HUDEP-2 (cell line): ENCODE results near the gene RHOXF2.
"Not testable (repeated sequence)": the region's sequence is repeated elsewhere in the genome, so short reads cannot be mapped to it uniquely, and the experiment has no call there.

ENCODE experiments used
- DNase-seq, 76 experiments: peaks; one replicate each; lab custom pipeline; 2025; ENCODE audit not compliant: unreplicated experiment in 76 of 76; lab: John Stamatoyannopoulos, UW

Gene RHOXF2

GRCh38 chrX:120196626-120197283, 38.3 kb downstream of the RHOXF2 start:
- not testable (repeated sequence) for DNase-seq

DNA sequence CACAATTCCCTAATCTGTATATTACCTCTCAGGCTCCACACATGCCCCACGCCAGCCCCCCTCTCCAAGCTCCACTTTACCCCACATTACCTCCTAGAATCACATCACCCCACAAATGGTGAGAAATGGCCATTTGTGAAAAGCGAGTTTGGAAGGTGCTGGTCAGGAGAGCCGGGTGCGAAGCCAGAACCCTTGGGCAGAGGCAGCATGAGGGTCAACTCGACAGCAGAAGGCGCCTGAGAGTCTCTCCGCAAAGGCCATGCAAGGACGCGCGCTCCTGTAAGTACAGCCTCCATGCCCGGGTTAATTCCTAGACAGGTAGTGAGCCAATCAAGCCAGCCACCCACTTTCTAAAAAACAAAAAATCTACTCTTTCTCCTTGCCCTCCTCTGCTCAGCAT, 42.4 kb downstream of the RHOXF2 start:
- DNase-seq = no peak

DNA sequence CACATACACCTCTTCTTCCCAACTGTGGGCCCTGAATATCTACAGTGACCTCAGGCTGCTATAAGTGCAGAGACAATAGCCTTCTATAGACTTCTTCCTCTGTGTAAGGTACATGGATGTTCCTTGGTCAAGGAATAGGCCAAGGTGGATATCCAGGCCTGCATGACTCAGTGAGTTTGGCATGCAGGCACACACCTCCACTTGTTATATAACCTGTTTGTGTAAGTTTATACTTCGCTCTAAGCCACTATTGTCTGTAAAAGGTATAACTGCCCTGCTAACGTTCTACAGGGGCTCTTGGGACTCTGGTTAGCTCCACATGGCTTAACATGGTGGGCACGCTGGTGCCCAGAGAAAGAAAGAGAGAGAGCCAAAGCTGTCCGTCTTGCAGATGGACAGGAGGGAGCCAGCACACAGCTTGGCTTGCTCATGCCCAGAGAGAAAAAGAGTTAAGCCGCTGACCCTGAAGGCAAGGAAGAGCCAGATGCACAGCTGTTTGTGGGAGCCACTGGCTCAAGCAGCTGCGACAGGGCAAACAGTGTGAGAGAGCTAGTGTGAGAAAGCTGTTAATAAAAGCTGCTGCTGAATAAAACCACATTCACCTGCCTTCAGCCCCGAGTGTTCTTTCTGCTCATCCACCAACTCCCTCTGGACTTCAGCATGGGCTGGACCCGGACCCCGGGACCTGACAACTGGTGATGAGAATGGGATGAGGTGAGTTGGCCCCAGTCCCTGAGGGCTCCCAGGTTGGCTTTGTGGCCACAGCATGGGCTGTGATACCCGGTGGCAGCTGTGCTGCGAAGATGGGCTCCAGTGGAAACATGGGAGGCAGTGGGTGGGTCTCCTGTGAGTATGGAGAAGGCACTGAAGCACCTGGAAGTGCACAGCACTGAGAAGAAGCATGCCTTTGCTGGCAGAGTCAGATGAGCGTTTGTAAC, 47.7 kb downstream of the RHOXF2 start:
- DNase-seq = no peak

- no peak for DNase-seq
Measured at GRCh38 chrX:120207009-120207605, 48.7 kb downstream of the RHOXF2 start.

GRCh38 chrX:120213438-120214265, 55.2 kb downstream of the RHOXF2 start:
- peak in 41 of 76 experiments; percentile 0 to 47 (median 7) for DNase-seq
